Prostate gland (tissue), 2 donors: Measurements from ENCODE around the gene MBL2. TPM values are rescaled to one million over a fixed set of nuclear protein-coding genes. Genes with fewer than 3 reads are reported as not detected.

Source experiments
- DNase-seq: peaks from one replicate; pipeline ENCODE4 v3.0.0-alpha.2; 2019; ENCODE audit warnings: low spot score
- H3K27ac ChIP-seq, 2 donors: fragments of 200-600 bp; sonication (generic); 2 replicates each; pipeline ENCODE4 v1.5.1; 2017 to 2019
- H3K27me3 ChIP-seq: fragments of 200-600 bp; sonication (generic); replicated peaks from 2 replicates; pipeline ENCODE4 v1.5.1; 2019; ENCODE audit not compliant: insufficient read depth
- H3K36me3 ChIP-seq, 2 donors: fragments of 200-600 bp; sonication (generic); 1 replicate in 1 of 2; 2 replicates in 1 of 2; pipeline versions ENCODE4 v1.5.1 to v1.8.1; 2017 to 2019
- H3K4me1 ChIP-seq: fragments of 200-600 bp; sonication (generic); replicated peaks from 2 replicates; pipeline ENCODE4 v1.5.1; 2019
- H3K4me3 ChIP-seq, 2 donors: fragments of 200-600 bp; sonication (generic); 2 replicates each; pipeline ENCODE4 v1.5.1; 2017 to 2019
- H3K9me3 ChIP-seq: fragments of 200-600 bp; sonication (generic); 2 replicates; pipeline ENCODE4 v1.5.1; 2017
- CTCF ChIP-seq, 4 experiments: fragments of 200-600 bp in 2 of 4; fragments of 450-650 bp in 2 of 4; sonication (generic) in 2 of 4; IDR thresholded peaks; 1 replicate in 3 of 4; 2 replicates in 1 of 4; pipeline ENCODE4 v1.5.1; 2016 to 2019; ENCODE audit warnings: antibody characterized with exemption in 4 of 4, mild to moderate bottlenecking in 2 of 4, moderate library complexity in 2 of 4
- POLR2A ChIP-seq: fragments of 450-650 bp; IDR thresholded peaks from one replicate; pipeline ENCODE4 v1.6.1; 2016; ENCODE audit warnings: antibody characterized with exemption, mild to moderate bottlenecking
- POLR2AphosphoS5 ChIP-seq: sonication (generic); formaldehyde crosslinking; IDR thresholded peaks from one replicate; pipeline ENCODE4 v1.6.1; 2017; ENCODE audit warnings: antibody characterized with exemption
- WGBS: methylation state at CpG from one replicate; pipeline ENCODE4 v1.1.5; 2018; 5-methylcytosine and 5-hydroxymethylcytosine counted together
- intact Hi-C: fragments of 100-400 bp; cut with DNase I; formaldehyde crosslinking; loops from one replicate; pipeline ENCODE4 v1.14.2; 2022
- total RNA-seq, 2 donors: library from RNA; depleted of rRNA; stranded (reverse); fragments of >200 nt; gene quantifications; one replicate each; pipeline ENCODE4 v1.1.0, GENCODE V29; 2016

Gene MBL2
- total RNA-seq, 2 donors from 2014 or later: not detected

GRCh38 chr10:52785418-52785817 is 12.8 kb upstream of the MBL2 start:
- TF ChIP-seq POLR2AphosphoS5 (no peak), POLR2A (no peak), CTCF (IDR thresholded peaks at IDR 0.05) (no peak)
- no peak for DNase-seq
- H3K27me3 ChIP-seq: no peaks in the 10 kb centered on the region
- no peaks in the 10 kb centered on the region for H3K36me3 ChIP-seq
- intact Hi-C loops: no loop called here
- H3K4me1 ChIP-seq: no peaks in the 10 kb centered on the region
- H3K9me3 ChIP-seq: no peaks in the 10 kb centered on the region
- no peak overlapping the region for H3K27ac ChIP-seq
- H3K4me3 ChIP-seq: no peak overlapping the region
- 28% methylated on average over 3 of the region's 3 CpGs for WGBS

- Histone ChIP-seq H3K4me3 (no peak overlapping the region), H3K9me3 (no peaks in the 10 kb centered on the region), H3K36me3 (no peaks in the 10 kb centered on the region), H3K27ac (no peak overlapping the region), H3K4me1 (no peaks in the 10 kb centered on the region), H3K27me3 (no peaks in the 10 kb centered on the region)
- no peak for DNase-seq
- intact Hi-C loops: no loop called here
- TF ChIP-seq POLR2A: no peak
- no peak for TF ChIP-seq POLR2AphosphoS5
- TF ChIP-seq CTCF (IDR thresholded peaks at IDR 0.05): no peak
- WGBS: 68% methylated on average over 3 of the region's 3 CpGs
Measured at GRCh38 chr10:52783726-52784125, 11.1 kb upstream of the MBL2 start.

- Histone ChIP-seq H3K36me3 (no peaks in the 10 kb centered on the region), H3K4me3 (no peak overlapping the region), H3K27me3 (no peaks in the 10 kb centered on the region), H3K9me3 (no peaks in the 10 kb centered on the region), H3K27ac (no peak overlapping the region), H3K4me1 (no peaks in the 10 kb centered on the region)
- intact Hi-C loops: no loop called here
- no peak for DNase-seq
- no peak for TF ChIP-seq POLR2AphosphoS5
- TF ChIP-seq POLR2A: no peak
- TF ChIP-seq CTCF (IDR thresholded peaks at IDR 0.05): no peak
Measured at GRCh38 chr10:52782554-52782953, 10.0 kb upstream of the MBL2 start.

GRCh38 chr10:52780391-52781155 is 8.0 kb upstream of the MBL2 start:
- no peaks in the 10 kb centered on the region for H3K27me3 ChIP-seq
- H3K27ac ChIP-seq: no peak overlapping the region
- H3K4me3 ChIP-seq: no peak overlapping the region
- DNase-seq: no peak
- no peak for TF ChIP-seq CTCF (IDR thresholded peaks at IDR 0.05)
- TF ChIP-seq POLR2A: no peak
- no peak for TF ChIP-seq POLR2AphosphoS5
- no peaks in the 10 kb centered on the region for H3K9me3 ChIP-seq
- intact Hi-C loops: no loop called here
- WGBS: 49% methylated on average over 6 of the region's 6 CpGs
- no peaks in the 10 kb centered on the region for H3K36me3 ChIP-seq
- H3K4me1 ChIP-seq: no peaks in the 10 kb centered on the region
